HG03469 (cell line): ENCODE results near the gene INSIG1.

Source experiments
- ATAC-seq: cut with Tn5 transposase; IDR thresholded peaks from one replicate; pipeline ENCODE4 v1.9.1; 2021; ENCODE audit warnings: mild to moderate bottlenecking, moderate library complexity, moderate number of reproducible peaks; ENCODE audit not compliant: unreplicated experiment

The INSIG1 gene

GRCh38 chr7:155346285-155346684 lies 48.6 kb downstream of the INSIG1 start:
- ATAC-seq = no peak

GRCh38 chr7:155348806-155349205 lies 51.1 kb downstream of the INSIG1 start:
- ATAC-seq = no peak

GRCh38 chr7:155349601-155350331 lies 52.1 kb downstream of the INSIG1 start:
- ATAC-seq = no peak

GRCh38 chr7:155351120-155351870 lies 53.6 kb downstream of the INSIG1 start:
- no peak for ATAC-seq

GRCh38 chr7:155352076-155352752 lies 54.5 kb downstream of the INSIG1 start:
- ATAC-seq = no peak

- ATAC-seq = no peak
Measured at GRCh38 chr7:155352753-155353115, 55.1 kb downstream of the INSIG1 start.

- ATAC-seq = no peak
Measured at GRCh38 chr7:155353256-155353897, 55.7 kb downstream of the INSIG1 start.

- no peak for ATAC-seq
Measured at GRCh38 chr7:155354371-155355048, 56.8 kb downstream of the INSIG1 start.

- no peak for ATAC-seq
Measured at GRCh38 chr7:155355176-155355575, 57.5 kb downstream of the INSIG1 start.

- ATAC-seq = no peak
Measured at GRCh38 chr7:155355745-155356144, 58.1 kb downstream of the INSIG1 start.

GRCh38 chr7:155356323-155357105 lies 58.8 kb downstream of the INSIG1 start:
- ATAC-seq = no peak

- ATAC-seq = no peak
Measured at GRCh38 chr7:155357573-155358041, 59.9 kb downstream of the INSIG1 start.

- no peak for ATAC-seq
Measured at GRCh38 chr7:155358066-155358947, 60.6 kb downstream of the INSIG1 start.

GRCh38 chr7:155358948-155359712 lies 61.5 kb downstream of the INSIG1 start:
- ATAC-seq = no peak
